ENCODE measurements around the gene KPNA6. TPM values are rescaled to one million over a fixed set of nuclear protein-coding genes. Genes with fewer than 3 reads are reported as not detected.

Gene KPNA6
- total RNA-seq, 1 experiment from 2014 or later: 39.7 TPM

DNA sequence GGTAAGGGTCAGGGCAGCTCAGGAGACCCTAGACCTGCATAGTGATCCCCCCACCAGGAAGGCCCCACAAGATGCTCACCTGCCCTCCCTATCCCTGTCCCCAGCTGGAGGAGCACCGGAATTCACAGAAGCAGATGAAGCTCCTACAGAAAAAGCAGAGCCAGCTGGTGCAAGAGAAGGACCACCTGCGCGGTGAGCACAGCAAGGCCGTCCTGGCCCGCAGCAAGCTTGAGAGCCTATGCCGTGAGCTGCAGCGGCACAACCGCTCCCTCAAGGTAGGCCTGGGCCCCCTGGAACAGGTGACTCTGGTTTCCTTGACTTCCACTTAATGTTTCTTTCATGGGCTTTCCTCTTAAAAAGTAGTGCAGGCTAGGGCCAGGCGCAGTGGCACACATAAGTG lies 80.0 kb downstream of the KPNA6 start:
- DNase-seq (ENCODE audit: low read depth): no peak

DNA sequence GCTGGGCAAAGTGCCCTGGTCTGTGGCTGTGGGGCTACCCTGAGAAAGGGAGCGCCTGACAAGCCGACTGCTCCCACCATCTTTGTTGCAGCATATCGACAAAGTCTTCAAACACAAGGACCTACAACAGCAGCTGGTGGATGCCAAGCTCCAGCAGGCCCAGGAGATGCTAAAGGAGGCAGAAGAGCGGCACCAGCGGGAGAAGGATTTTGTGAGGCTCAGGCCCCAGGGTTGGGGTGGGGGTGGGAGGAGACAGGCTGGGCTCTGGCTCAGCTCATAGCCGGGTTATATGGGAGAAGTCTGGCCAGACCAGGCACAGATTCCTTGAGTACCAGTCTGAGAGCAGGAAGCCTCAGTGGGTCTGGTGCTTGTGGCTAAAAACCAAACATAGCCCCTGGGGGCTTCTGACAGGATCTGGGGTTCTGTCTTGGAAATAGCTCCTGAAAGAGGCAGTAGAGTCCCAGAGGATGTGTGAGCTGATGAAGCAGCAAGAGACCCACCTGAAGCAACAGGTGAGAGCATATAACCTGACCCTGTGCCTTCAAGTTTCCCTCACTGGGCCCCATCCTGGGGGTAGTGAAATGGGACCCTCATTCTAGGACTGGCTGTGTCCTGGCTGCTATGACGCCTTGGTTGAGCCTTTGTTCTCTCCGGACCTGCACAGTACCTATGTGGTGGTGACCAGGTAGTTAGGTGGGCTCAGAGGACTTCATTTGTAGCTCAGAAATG lies 84.5 kb downstream of the KPNA6 start:
- DNase-seq (ENCODE audit: low read depth): no peak

DNA sequence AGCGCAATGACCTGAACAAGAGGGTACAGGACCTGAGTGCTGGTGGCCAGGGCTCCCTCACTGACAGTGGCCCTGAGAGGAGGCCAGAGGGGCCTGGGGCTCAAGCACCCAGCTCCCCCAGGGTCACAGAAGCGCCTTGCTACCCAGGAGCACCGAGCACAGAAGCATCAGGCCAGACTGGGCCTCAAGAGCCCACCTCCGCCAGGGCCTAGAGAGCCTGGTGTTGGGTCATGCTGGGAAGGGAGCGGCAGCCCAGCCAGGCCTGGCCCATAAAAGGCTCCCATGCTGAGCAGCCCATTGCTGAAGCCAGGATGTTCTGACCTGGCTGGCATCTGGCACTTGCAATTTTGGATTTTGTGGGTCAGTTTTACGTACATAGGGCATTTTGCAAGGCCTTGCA lies 87.1 kb downstream of the KPNA6 start:
- no peak for DNase-seq (ENCODE audit: low read depth)

DNA sequence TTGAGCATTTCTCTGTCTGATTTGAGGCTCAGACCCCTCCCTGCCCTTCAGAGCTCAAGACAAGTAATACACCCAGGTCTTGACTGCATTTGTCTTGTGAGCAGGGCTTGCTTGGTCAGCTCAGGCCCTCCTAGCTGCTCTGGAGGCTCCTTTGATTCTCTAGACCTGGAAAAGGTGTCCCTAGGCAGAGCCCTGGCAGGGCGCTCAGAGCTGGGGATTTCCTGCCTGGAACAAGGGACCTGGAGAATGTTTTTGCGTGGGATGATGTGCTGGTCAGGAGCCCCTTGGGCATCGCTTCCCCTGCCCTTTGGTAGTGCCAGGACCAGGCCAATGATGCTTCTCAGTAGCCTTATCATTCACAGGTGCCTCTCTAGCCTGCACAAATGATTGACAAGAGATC lies 87.7 kb downstream of the KPNA6 start:
- DNase-seq (ENCODE audit: low read depth): no peak

DNA sequence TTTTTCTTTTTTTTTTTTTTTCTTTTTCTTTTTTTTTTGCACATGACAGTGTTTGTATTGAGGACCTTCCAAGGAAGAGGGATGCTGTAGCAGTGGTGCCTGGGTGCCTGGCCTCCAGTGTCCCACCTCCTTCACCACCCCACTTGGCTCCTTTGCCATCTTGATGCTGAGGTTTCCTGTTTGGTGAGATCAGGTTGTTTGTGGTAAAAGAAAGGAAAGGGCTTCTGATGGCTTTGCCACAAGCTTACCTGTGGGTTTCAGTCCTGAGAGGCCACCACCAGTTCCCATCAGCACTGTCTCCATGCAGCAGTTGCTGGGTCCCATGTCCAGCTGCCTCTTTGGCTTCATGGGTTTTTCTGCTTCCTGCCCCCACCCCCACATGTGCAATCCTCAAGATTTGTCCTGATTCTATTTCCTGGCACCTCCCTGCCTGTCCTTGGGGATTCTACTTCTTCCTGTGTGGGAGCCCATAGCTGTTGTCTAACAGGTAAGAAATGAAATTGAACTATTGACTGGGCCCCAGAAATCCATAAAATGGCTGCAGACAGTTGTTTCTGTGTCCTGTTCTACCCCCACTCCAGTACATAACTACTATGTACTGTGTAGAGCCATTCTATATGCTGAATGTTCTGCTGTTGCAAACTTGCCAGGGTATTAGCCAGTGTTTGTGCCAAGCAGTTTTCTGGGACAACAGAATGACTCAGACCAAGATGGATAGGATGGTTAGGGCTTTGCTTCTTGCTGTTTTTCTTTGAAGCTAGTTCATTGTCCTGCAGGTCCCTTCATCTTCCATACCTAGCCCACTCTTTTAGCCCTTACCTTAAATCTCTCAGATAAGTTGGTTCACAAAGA lies 88.3 kb downstream of the KPNA6 start:
- DNase-seq (ENCODE audit: low read depth): no peak

DNA sequence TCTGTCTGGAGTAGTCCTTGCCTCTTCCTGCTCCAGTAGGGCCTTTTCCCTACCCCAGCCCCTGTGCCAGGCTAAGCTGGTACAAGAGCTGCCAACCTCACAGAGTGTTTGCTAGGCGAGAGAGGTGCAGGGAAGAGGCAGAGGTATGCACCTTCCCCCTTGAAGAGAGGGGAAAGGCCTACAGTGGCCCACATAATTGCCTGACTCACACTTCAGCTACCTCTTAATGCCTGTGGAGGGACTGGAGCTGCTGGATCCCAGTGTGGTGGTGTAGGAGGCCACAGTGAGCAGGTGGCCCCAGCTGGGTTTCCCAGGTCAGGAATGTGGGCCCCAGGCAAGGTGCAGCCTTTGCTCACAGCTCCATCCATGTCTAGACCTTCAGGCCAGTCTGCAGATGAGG lies 89.2 kb downstream of the KPNA6 start:
- no peak for DNase-seq (ENCODE audit: low read depth)

DNA sequence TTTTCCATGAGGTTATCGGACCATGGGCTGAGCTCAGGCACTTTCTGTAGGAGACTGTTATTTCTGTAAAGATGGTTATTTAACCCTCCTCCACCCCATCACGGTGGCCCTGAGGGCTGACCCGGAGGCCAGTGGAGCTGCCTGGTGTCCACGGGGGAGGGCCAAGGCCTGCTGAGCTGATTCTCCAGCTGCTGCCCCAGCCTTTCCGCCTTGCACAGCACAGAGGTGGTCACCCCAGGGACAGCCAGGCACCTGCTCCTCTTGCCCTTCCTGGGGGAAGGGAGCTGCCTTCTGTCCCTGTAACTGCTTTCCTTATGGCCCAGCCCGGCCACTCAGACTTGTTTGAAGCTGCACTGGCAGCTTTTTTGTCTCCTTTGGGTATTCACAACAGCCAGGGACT lies 90.0 kb downstream of the KPNA6 start:
- DNase-seq (ENCODE audit: low read depth): no peak

DNA sequence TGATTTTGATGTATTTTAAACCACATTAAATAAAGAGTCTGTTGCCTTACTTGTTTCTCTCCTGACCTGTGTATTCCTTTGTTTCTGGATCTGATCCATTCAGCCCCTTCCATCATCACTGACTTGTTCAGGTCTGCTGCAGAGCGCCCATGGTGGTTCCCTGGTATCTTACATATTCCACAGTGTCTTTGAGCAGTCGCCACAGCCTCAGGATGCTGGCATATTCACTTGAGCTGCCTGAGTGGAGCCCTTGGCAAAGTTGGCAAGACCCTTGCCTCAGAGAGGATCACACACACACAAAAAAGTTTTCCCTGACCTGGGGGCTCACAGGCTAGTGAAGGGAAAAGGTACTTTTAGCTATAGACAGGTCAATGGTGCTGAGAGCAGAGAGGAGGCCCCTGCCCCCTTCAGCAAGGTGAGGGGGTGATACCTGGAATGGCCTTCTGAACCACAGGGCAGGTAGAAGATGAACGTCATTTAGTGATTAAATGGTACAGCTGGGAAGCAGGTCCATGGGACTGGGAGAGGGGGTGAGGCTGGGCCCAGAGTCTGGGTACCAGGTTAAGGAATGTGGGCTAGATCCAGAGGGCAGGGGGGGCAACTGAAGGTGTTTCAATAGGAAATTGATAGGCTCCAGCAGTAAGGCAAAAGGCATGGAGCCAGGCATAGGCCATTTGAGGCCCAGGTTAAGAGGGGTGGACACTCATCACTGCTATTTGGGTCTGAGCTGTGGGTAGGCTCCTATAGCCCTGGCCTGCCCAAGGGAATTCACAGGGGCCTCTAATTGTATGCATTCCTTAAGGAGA lies 90.6 kb downstream of the KPNA6 start:
- no peak for DNase-seq (ENCODE audit: low read depth)

DNA sequence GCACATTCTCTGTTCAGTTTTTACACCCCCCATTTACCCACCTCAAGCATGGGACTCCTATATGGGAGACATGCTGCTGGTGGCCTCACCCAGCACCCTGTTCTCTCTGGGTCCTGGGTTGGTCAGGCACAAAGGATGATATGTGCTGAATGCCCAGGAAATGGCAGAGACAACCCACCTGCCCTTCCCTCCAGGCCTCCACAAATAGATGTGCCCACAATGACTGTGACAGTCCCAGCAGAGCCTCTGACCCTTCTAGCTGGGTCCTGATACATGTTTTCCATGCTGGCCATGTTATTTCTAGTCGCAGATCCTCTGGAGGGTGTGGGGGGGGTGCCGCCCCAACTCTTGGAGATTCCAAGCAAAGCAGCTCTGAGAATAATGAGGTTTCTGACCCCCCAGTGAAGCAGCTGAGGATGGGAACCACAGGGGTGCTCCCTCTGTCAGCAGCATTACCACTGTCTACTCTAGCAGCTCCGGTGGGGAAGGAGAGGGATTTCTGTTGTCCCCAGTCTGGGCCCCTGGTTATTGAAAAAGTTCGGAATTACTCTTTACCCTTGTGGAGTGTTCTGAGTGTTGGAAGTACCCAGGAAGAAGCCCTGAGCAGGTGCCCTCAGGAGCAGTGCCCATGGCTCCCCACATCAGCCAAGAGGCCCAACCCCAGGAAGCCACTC lies 91.3 kb downstream of the KPNA6 start:
- DNase-seq (ENCODE audit: low read depth): no peak

DNA sequence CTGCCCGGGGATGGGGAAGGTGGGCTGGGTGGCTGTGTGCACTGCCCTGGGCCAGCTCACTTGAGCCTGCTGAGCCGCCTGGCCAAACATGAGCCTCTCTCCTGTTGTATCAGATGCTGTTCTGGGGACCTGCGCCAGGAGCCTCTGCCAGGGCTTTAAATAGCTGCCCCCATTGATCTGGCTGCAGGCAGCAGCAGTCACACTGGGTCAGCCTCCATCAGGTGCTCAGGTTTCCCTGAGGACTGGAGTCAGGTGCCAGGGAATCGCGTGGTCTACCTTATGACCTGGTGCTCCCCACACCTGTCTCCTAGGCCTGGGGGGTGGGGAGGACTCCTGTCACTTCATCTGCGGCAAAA lies 91.8 kb downstream of the KPNA6 start:
- DNase-seq (ENCODE audit: low read depth): no peak

DNA sequence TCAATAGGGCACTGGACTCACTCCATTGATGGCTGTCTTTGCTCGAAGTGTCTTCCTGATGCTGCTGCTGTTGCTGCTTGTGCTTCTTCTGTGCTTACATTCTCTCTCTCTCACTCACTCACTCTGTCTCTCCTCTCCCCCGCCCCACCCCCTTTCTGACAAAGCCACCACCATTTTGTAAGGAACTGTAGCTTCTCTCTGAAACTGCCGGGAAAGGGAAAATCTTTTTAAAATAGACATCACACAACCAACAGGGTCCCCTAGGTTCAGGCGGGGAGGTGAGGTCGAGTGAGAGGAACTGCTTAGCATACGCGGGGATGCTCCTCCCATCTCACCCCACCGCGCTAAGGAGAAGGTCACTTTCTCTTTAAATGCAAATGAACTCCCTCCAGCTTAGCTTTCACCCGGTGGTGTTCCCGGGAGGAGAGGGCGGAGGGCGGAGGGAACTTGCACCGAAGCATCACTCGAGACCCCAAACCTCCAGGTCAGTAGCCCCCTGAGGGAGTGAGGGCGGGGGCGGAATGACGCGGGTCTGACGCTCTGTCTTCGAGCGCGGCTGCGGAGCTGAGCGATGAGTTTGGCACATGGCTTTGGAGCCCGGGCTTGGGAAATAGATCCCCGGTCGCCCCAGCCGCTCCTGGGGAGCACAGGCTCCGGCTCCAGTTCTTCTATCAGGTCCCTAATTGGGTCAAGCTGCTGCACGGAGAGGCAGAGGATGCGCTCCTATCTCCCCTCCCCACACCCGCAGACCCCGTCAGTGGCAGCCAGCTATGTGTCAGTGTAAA lies 92.6 kb downstream of the KPNA6 start, which contains the start of gene CCDC28B:
Gene CCDC28B (plus strand): TSS at position 370 of the 785 bp plus-strand sequence. CDS start 1,341 bp downstream, outside the sequence.
- peak; percentile 63 for DNase-seq (ENCODE audit: low read depth)

DNA sequence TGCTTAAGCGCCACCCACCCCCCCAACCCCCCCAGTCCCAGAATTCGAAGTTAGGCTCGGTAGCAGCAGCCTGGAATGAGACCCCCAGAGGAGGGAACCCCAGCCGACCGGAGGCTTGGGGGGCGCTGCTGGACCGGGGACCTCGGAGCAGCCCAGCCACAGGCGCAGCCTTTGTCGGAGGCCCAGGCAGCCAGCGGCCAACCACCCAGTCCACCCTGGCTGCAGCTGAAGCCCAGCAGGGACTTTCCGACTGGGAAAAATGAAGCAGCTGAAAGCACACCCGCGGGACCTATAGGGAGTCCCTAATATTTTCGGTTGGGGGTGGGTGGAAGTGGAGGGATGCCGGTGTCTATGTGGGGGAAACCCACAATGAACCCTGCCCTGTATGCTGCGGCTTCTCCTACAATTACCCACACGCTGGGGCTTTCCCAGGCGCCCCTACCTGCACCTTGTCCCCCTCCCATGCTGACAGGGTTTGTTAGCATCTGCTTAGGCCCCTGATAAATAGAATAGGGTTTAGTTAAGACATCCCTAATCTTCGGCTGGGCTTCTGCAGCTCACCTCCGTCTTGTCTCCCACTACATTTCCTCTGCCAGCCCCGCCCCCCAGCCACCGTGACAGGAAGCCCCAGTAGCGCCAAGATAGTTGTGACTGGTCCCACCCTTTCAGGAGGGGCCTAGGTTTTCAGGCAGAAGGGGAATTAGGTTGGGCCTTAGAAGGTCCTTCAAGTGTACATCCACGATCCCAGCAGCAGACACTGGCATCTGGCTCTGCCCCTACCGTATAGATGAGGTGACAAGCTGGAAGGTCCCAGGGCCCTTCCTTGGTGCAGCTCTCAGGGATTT lies 93.4 kb downstream of the KPNA6 start:
- peak; percentile 63 for DNase-seq (ENCODE audit: low read depth)

DNA sequence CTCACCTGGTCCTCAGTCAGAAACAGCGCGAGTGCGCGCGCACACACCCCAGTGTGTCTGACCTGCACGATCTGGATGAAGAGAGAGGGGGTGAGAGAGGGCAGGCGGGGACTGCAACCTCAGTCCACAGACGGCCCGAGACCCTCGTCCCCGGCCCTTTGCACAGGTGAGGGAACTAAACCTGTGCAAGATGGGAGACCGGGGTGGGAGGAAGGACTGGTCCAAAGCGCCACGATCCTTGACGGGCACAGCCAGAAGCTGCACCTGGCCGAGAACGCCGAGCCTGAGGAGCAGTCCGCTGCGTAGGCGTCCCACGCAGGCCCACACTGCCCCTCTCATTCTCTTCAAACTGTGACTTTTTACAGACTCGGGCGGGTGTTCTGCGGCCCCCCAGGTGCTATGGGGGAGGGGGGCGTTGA lies 97.1 kb downstream of the KPNA6 start:
- DNase-seq (ENCODE audit: low read depth): no peak

DNA sequence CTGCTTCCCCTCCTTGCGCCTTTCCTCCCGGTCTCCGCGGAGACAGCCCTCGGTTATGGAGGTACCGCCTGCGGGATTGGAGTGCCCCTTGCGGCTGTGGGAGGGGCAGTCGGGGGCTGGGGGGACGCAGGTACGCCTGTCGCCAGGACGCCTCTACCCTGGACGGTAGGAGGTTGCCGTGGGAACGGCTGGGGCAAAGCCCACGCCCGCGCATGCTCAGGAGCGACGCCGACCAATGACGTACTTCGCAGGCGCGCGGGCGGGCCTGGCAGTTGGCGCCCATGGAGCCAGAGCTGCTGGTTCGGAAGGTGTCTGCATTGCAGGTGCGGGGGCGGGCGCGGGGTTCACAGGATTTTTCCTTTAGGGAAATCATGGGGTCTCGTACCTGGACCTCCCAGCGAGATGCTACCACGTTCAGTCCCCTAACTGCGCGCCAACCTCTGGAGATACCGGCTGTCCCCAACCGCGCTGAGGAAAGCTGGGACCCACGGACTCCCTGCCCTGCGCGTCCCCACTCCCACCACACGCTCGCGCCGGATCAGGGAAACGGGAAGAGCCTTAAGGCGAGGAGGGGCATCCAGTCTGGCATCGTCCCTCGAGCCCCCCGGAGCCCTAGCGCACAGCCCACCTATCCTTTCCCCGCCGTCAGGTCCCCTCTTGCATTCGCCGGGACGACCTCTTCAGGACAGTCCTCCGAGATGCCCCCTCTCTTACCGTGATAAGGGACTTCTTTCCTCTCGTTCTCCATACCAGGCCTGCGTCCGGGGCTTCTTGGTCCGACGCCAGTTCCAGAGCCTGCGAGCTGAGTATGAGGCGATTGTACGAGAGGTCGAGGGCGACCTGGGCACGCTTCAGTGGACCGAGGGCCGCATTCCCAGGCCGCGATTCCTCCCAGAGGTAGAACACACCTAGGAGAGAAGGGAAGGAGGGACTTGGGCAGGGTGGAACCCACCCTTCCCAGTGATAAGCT lies 97.8 kb downstream of the KPNA6 start, which contains the start of gene IQCC:
Gene IQCC (plus strand): TSS at position 271 of the 970 bp plus-strand sequence. CDS start 11 bp downstream, at position 282.
- DNase-seq (ENCODE audit: low read depth): peak; percentile 77

DNA sequence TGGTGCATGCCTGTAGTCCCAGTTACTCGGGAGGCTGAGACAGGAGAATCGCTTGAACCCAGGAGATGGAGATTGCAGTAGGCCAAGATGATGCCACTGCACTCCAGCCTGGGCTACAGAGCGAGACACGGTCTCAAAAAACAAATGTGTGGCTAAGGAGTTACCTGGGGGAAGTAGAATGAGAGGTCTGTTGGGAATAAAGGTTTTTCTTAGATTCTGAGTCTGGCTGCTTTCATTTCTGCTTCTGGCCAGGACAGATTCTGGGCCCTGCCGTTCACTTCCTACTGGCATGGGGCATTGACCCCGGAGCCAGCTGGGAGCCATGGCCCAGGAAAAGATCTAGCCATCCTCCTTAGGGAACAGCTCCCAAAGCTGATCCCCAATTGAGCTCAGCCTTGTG lies 100.6 kb downstream of the KPNA6 start:
- DNase-seq (ENCODE audit: low read depth): no peak

DNA sequence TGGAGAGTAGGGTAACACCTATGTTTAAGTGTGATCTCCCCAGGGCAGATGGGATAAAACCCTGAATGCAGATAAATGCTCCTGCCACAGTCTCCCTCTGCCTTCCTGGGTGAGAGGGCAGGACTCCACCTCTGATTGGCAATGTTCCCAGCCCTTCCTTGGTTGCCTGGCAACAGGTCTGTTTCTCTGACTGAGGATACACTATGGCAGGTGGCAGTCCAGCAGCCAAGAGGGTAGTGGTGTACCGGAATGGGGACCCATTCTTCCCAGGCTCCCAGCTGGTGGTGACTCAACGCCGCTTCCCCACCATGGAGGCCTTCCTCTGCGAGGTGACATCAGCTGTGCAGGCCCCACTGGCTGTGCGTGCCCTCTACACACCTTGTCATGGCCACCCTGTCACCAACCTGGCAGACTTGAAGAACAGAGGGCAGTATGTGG lies 101.1 kb downstream of the KPNA6 start, which contains the start of gene DCDC2B:
Gene DCDC2B (plus strand): TSS at position 199 of the 438 bp plus-strand sequence. CDS start 5 bp downstream, at position 204.
- DNase-seq (ENCODE audit: low read depth): peak; percentile 72

DNA sequence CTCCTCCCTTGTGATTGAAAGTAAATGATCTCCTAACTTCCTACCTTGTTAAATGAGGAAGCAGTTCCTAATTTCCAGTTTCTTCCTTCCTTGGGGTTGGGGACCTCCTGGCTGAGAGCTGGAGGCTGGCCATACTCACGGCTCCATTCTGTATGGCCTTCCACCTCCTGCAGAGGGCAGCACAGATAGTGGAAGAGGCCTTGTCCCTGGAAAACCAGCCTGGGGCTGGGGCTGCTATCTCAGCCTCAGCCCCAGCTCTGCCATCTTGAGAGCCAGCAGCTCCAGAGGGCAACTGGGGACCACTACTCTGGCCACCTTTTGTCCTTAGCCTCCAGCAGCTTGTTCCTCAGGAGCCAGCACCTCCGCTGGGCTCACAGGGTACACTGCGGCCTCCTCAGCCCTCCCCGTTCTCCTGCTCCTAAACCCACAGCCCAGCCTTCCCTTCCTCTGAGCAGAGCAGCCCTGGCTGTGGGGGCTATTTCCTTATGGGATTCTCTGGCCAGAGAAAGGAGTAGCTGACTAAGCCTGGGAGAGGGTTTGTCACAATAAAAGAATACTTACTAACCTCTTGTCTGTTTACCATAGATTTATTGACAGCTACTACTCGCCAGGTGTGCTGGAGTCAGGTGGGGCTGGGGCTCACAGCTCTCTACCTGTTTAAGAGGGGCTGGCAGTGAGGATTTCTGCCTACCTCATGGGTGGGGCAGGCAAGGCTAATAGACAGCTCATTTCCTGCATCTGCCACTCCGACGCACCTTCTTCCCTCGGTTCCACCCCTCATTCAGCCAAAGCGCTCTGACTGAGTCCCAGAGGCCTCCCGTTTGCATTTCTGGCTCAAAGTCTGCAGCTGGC lies 108.0 kb downstream of the KPNA6 start:
- DNase-seq (ENCODE audit: low read depth): peak; percentile 64

Measured in RPMI7951 (cell line).